HepG2 (cell line): ENCODE measurements around the gene ACO1. TPM values are rescaled to one million over a fixed set of nuclear protein-coding genes. Genes with fewer than 3 reads are reported as not detected.

Experiments
- AHR ChIP-seq: IDR thresholded peaks from 2 replicates; pipeline ENCODE4 v1.6.1; 2018; ENCODE audit warnings: missing genetic modification reagents, missing compliant biosample characterization
- NFKB2 ChIP-seq: sonication (generic); formaldehyde crosslinking; IDR thresholded peaks from 2 replicates; pipeline ENCODE4 v1.4.0; 2020; ENCODE audit warnings: missing genetic modification reagents, borderline replicate concordance
- ZNF263 ChIP-seq: sonication (generic); formaldehyde crosslinking; IDR thresholded peaks from 2 replicates; pipeline ENCODE4 v1.4.0; 2020; ENCODE audit warnings: missing genetic modification reagents
- polyA plus RNA-seq, 8 experiments: library from polyadenylated mRNA; depleted of rRNA in 3 of 8; stranded (reverse) in 7 of 8; unstranded in 1 of 8; fragments of >200 nt; fragmentation: Illumina TruSeq in 4 of 8; extraction: Trizol in 4 of 8; gene quantifications; 2 replicates each; pipeline versions ENCODE4 v1.2.1 to v1.2.3, GENCODE V29; 2011 to 2016; ENCODE audit warnings: low read depth in 4 of 8, missing spikeins in 1 of 8, mixed read lengths in 1 of 8; ENCODE audit not compliant: insufficient read depth in 1 of 8
- total RNA-seq, 5 experiments: library from RNA; depleted of rRNA; stranded (reverse); fragments of >200 nt; fragmentation: Illumina TruSeq; extraction: Trizol; gene quantifications; 2 replicates each; pipeline ENCODE4 v1.2.3, GENCODE V29; 2016; ENCODE audit warnings: low read depth in 1 of 5
- TF ChIP-seq, protein P1 (sequence below): sonication (generic); formaldehyde crosslinking; IDR thresholded peaks from 2 replicates; pipeline ENCODE4 v1.5.0; 2020; ENCODE audit warnings: missing genetic modification reagents, mild to moderate bottlenecking, borderline replicate concordance
- TF ChIP-seq, protein P2 (sequence below), 2 experiments: fragments of 450-650 bp in 1 of 2; sonication (generic) in 1 of 2; formaldehyde crosslinking in 1 of 2; IDR thresholded peaks; 2 replicates each; pipeline versions ENCODE4 v1.6.1 to v1.8.0; 2016 to 2022; ENCODE audit warnings: antibody characterized with exemption in 1 of 2, mild to moderate bottlenecking in 1 of 2, missing genetic modification reagents in 1 of 2
- TF ChIP-seq, protein P3 (sequence below): sonication (generic); formaldehyde crosslinking; conservative IDR thresholded peaks from 2 replicates; pipeline ENCODE4 v1.4.0; 2020; ENCODE audit warnings: missing genetic modification reagents
- TF ChIP-seq, protein P4 (sequence below), 2 experiments: sonication (generic) in 1 of 2; formaldehyde crosslinking in 1 of 2; IDR thresholded peaks; 2 replicates each; pipeline versions ENCODE4 v1.4.0 to v1.6.1; 2018 to 2020; ENCODE audit warnings: missing genetic modification reagents in 2 of 2, borderline replicate concordance in 1 of 2, low read depth in 1 of 2, mild to moderate bottlenecking in 1 of 2, missing biosample characterization in 1 of 2
- TF ChIP-seq, protein P5 (sequence below): sonication (generic); formaldehyde crosslinking; IDR thresholded peaks from 2 replicates; pipeline ENCODE4 v1.4.0; 2020; ENCODE audit warnings: mild to moderate bottlenecking, low read depth, missing genetic modification reagents
- TF ChIP-seq, protein P6 (sequence below): sonication (generic); formaldehyde crosslinking; IDR thresholded peaks from 2 replicates; pipeline ENCODE4 v1.8.1; 2023; ENCODE audit warnings: missing genetic modification reagents, mild to moderate bottlenecking, borderline replicate concordance

Gene ACO1
- total and polyA plus RNA-seq, 2 of the 13 experiments (the other 11 are each of a cell fraction or from before 2014, with no cell fraction given) = 20.1 to 48.2 TPM

DNA sequence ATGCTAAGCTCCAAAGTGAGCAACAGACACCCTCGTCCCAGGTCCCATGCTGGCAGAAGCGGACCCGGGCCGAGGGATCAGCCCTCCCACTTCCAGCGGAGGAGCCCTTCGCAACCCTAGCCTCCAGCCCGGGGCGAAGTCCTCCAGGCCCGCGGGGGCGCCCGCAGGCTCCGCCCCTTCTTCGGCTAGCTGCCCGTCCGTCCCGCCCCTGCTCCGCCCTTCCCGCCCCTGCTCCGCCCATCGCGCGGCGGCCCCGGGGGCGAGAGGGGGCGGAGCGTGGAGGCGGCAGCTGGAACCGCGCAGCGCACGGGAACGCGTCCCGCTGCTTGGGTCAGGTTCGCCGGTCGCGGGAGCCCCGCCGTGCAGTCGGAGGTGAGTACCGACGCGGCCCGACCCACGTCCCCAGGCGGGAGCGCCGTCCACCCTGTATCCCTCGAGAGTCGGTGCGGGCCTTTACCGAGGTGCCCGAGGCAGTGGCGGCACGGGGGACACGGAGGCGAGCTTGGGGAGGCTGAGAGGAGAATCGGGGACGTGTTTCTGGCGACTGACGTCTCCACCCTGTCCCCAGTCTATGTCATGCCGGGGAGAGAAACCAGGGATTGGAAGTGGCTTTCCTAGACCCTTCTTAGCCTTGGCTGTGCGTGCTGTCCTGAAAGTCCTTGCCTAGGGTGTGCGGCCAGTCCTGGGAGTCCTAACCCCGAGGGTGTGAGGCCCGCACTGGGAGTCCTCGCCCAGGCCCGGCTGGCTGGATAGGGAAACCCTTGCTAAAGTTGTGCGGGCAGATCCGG is at the start of gene ACO1 (continued):
- TF ChIP-seq, protein P1, sequence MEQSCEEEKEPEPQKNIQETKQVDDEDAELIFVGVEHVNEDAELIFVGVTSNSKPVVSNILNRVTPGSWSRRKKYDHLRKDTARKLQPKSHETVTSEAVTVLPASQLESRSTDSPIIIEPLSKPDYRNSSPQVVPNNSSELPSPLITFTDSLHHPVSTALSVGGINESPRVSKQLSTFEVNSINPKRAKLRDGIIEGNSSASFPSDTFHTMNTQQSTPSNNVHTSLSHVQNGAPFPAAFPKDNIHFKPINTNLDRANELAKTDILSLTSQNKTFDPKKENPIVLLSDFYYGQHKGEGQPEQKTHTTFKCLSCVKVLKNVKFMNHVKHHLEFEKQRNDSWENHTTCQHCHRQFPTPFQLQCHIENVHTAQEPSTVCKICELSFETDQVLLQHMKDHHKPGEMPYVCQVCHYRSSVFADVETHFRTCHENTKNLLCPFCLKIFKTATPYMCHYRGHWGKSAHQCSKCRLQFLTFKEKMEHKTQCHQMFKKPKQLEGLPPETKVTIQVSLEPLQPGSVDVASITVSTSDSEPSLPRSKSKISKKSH (CRISPR knock-in tag) = peak; percentile 85; the same call in 1 of the 2 replicates
- no peak for TF ChIP-seq AHR (CRISPR knock-in tag)
- TF ChIP-seq ZNF263 (CRISPR knock-in tag) = peak; percentile 76
- TF ChIP-seq, protein P2, sequence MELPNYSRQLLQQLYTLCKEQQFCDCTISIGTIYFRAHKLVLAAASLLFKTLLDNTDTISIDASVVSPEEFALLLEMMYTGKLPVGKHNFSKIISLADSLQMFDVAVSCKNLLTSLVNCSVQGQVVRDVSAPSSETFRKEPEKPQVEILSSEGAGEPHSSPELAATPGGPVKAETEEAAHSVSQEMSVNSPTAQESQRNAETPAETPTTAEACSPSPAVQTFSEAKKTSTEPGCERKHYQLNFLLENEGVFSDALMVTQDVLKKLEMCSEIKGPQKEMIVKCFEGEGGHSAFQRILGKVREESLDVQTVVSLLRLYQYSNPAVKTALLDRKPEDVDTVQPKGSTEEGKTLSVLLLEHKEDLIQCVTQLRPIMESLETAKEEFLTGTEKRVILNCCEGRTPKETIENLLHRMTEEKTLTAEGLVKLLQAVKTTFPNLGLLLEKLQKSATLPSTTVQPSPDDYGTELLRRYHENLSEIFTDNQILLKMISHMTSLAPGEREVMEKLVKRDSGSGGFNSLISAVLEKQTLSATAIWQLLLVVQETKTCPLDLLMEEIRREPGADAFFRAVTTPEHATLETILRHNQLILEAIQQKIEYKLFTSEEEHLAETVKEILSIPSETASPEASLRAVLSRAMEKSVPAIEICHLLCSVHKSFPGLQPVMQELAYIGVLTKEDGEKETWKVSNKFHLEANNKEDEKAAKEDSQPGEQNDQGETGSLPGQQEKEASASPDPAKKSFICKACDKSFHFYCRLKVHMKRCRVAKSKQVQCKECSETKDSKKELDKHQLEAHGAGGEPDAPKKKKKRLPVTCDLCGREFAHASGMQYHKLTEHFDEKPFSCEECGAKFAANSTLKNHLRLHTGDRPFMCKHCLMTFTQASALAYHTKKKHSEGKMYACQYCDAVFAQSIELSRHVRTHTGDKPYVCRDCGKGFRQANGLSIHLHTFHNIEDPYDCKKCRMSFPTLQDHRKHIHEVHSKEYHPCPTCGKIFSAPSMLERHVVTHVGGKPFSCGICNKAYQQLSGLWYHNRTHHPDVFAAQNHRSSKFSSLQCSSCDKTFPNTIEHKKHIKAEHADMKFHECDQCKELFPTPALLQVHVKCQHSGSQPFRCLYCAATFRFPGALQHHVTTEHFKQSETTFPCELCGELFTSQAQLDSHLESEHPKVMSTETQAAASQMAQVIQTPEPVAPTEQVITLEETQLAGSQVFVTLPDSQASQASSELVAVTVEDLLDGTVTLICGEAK (IDR thresholded peaks at IDR 0.05) = no peak
- TF ChIP-seq, protein P2 (CRISPR knock-in tag; IDR thresholded peaks at IDR 0.05) = 0 out of 2 replicates have a peak, but pooled peaks have one; percentile 48
- peak; percentile 59; the same call in 1 of the 2 replicates for TF ChIP-seq NFKB2 (CRISPR knock-in tag)
- TF ChIP-seq, protein P3, sequence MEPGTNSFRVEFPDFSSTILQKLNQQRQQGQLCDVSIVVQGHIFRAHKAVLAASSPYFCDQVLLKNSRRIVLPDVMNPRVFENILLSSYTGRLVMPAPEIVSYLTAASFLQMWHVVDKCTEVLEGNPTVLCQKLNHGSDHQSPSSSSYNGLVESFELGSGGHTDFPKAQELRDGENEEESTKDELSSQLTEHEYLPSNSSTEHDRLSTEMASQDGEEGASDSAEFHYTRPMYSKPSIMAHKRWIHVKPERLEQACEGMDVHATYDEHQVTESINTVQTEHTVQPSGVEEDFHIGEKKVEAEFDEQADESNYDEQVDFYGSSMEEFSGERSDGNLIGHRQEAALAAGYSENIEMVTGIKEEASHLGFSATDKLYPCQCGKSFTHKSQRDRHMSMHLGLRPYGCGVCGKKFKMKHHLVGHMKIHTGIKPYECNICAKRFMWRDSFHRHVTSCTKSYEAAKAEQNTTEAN (CRISPR knock-in tag) = peak; percentile 69
- TF ChIP-seq, protein P4, sequence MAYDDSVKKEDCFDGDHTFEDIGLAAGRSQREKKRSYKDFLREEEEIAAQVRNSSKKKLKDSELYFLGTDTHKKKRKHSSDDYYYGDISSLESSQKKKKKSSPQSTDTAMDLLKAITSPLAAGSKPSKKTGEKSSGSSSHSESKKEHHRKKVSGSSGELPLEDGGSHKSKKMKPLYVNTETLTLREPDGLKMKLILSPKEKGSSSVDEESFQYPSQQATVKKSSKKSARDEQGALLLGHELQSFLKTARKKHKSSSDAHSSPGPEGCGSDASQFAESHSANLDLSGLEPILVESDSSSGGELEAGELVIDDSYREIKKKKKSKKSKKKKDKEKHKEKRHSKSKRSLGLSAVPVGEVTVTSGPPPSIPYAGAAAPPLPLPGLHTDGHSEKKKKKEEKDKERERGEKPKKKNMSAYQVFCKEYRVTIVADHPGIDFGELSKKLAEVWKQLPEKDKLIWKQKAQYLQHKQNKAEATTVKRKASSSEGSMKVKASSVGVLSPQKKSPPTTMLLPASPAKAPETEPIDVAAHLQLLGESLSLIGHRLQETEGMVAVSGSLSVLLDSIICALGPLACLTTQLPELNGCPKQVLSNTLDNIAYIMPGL (CRISPR knock-in tag; IDR thresholded peaks at IDR 0.05; ENCODE audit: borderline replicate concordance in 1 of 2, low read depth in 1 of 2) = peak; percentile 80 to 91; a peak in 3 of 4 replicates
- TF ChIP-seq, protein P5, sequence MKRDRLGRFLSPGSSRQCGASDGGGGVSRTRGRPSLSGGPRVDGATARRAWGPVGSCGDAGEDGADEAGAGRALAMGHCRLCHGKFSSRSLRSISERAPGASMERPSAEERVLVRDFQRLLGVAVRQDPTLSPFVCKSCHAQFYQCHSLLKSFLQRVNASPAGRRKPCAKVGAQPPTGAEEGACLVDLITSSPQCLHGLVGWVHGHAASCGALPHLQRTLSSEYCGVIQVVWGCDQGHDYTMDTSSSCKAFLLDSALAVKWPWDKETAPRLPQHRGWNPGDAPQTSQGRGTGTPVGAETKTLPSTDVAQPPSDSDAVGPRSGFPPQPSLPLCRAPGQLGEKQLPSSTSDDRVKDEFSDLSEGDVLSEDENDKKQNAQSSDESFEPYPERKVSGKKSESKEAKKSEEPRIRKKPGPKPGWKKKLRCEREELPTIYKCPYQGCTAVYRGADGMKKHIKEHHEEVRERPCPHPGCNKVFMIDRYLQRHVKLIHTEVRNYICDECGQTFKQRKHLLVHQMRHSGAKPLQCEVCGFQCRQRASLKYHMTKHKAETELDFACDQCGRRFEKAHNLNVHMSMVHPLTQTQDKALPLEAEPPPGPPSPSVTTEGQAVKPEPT (CRISPR knock-in tag) = peak; percentile 86; the same call in 1 of the 2 replicates
- TF ChIP-seq, protein P6, sequence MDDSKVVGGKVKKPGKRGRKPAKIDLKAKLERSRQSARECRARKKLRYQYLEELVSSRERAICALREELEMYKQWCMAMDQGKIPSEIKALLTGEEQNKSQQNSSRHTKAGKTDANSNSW (CRISPR knock-in tag) = peak; percentile 40; the same call in 1 of the 2 replicates
